ENCODE results near the gene NUP43. TPM values are rescaled to one million over a fixed set of nuclear protein-coding genes. Genes with fewer than 3 reads are reported as not detected.

Gene NUP43
- total and polyA plus RNA-seq, 2 donors (not counting 1 experiment from before 2014, with no cell fraction given), result 12.9 to 75.7 TPM

- Mint-ChIP-seq H3K9me3 (ENCODE audit: insufficient read depth) (peaks cover 3% of the 10 kb centered on the region), H3K4me3 (no peak overlapping the region), H3K27me3 (no peaks in the 10 kb centered on the region), H3K4me1 (peaks cover 11% of the 10 kb centered on the region), H3K27ac (no peak overlapping the region)
- no peaks in the 10 kb centered on the region for H3K27me3 ChIP-seq (replicated peaks in 1 of 4; ENCODE audit: control extremely low read depth in 1 of 4, control insufficient read depth in 3 of 4, insufficient read depth in 4 of 4, low read length in 3 of 4)
- POLR2A ChIA-PET, result no interaction called here
- peaks cover 6 to 9% of the 10 kb centered on the region in 2 donors for H3K4me1 ChIP-seq (ENCODE audit: control insufficient read depth in 2 of 2, insufficient read depth in 2 of 2, low read length in 2 of 2)
- H3K27ac ChIP-seq (ENCODE audit: low read length in 2 of 2), result no peak overlapping the region
- intact Hi-C loops (cut with micrococcal nuclease), result no loop called here
- no peak overlapping the region for H3K9ac ChIP-seq (ENCODE audit: low read length)
- CTCF ChIA-PET, result interaction anchor here (0.7 kb wide), 1 partner anchor 11 kb away, joined by 3 read pairs; no protein-coding TSS in a partner anchor
- peaks cover 55% of the 10 kb centered on the region for H3K79me2 ChIP-seq (ENCODE audit: control insufficient read depth, insufficient read depth, low read length)
- DNase-seq, result no peak
- no peak for TF ChIP-seq EZH2 (IDR thresholded peaks at IDR 0.05; ENCODE audit: borderline replicate concordance, insufficient read depth, low read depth, low read length, poor library complexity, severe bottlenecking)
- TF ChIP-seq, protein P1, sequence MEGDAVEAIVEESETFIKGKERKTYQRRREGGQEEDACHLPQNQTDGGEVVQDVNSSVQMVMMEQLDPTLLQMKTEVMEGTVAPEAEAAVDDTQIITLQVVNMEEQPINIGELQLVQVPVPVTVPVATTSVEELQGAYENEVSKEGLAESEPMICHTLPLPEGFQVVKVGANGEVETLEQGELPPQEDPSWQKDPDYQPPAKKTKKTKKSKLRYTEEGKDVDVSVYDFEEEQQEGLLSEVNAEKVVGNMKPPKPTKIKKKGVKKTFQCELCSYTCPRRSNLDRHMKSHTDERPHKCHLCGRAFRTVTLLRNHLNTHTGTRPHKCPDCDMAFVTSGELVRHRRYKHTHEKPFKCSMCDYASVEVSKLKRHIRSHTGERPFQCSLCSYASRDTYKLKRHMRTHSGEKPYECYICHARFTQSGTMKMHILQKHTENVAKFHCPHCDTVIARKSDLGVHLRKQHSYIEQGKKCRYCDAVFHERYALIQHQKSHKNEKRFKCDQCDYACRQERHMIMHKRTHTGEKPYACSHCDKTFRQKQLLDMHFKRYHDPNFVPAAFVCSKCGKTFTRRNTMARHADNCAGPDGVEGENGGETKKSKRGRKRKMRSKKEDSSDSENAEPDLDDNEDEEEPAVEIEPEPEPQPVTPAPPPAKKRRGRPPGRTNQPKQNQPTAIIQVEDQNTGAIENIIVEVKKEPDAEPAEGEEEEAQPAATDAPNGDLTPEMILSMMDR (IDR thresholded peaks at IDR 0.05), result no peak
- H3K4me3 ChIP-seq (ENCODE audit: control extremely low read depth in 1 of 5, extremely low read depth in 1 of 5, insufficient read depth in 1 of 5, low read depth in 2 of 5, low read length in 4 of 5), result no peak overlapping the region
- peaks cover 5 to 17% of the 10 kb centered on the region in 2 experiments for H3K36me3 ChIP-seq (replicated peaks in 1 of 2; ENCODE audit: control extremely low read depth in 1 of 2, control insufficient read depth in 1 of 2, extremely low read depth in 1 of 2, insufficient read depth in 2 of 2, low read length in 1 of 2)
- no peak overlapping the region for H3K4me2 ChIP-seq (replicated peaks; ENCODE audit: low read depth, low read length, poor library complexity, severe bottlenecking)
- H2AFZ ChIP-seq (ENCODE audit: insufficient read depth, low read depth, low read length, poor library complexity, severe bottlenecking), result no peak overlapping the region
- peaks cover 0 to 9% (median 6%) of the 10 kb centered on the region in 3 donors for H3K9me3 ChIP-seq (ENCODE audit: control extremely low read depth in 1 of 3, control insufficient read depth in 2 of 3, insufficient read depth in 1 of 3, low read length in 2 of 3)
- peaks cover 24% of the 10 kb centered on the region for H4K20me1 ChIP-seq (ENCODE audit: control insufficient read depth, insufficient read depth, low read length, poor library complexity, severe bottlenecking)
- ATAC-seq (ENCODE audit: low read depth), result no peak
- no CpG with 5 or more reads among the region's 3 CpGs for WGBS (ENCODE audit: insufficient coverage)
These were observed 19.9 kb upstream of the NUP43 start for GRCh38 chr6:149766156-149766769.

DNA sequence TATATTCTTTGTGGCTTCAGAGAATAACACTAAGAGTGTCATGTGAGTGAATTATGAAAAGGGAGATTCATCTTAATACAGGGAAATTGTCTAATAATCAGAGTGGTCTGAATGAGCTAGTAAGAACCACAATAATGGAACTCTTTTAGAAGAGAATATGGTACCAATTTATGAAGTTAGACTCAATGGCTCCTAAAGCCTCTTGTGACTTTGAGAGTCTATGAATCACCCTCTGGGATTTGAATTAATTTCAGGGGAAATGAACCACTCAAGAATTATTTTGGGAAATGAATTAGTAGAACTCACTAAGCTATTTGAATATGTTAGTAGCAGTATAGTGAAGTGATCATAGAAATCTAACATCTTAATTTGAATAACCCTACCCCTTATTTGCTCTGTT lies 17.5 kb upstream of the NUP43 start:
- Histone ChIP-seq H3K36me3 (replicated peaks in 1 of 2; ENCODE audit: control extremely low read depth in 1 of 2, control insufficient read depth in 1 of 2, extremely low read depth in 1 of 2, insufficient read depth in 2 of 2, low read length in 1 of 2) (peaks cover 7 to 20% of the 10 kb centered on the region in 2 experiments), H3K9ac (ENCODE audit: low read length) (no peak overlapping the region), H4K20me1 (ENCODE audit: control insufficient read depth, insufficient read depth, low read length, poor library complexity, severe bottlenecking) (peaks cover 12% of the 10 kb centered on the region), H2AFZ (ENCODE audit: insufficient read depth, low read depth, low read length, poor library complexity, severe bottlenecking) (no peak overlapping the region), H3K4me3 (ENCODE audit: control extremely low read depth in 1 of 5, extremely low read depth in 1 of 5, insufficient read depth in 1 of 5, low read depth in 2 of 5, low read length in 4 of 5) (no peak overlapping the region), H3K9me3 (ENCODE audit: control extremely low read depth in 1 of 3, control insufficient read depth in 2 of 3, insufficient read depth in 1 of 3, low read length in 2 of 3) (peaks cover 0 to 9% (median 6%) of the 10 kb centered on the region in 3 donors), H3K27ac (ENCODE audit: low read length in 2 of 2) (no peak overlapping the region), H3K79me2 (ENCODE audit: control insufficient read depth, insufficient read depth, low read length) (peaks cover 60% of the 10 kb centered on the region), H3K4me2 (replicated peaks; ENCODE audit: low read depth, low read length, poor library complexity, severe bottlenecking) (no peak overlapping the region), H3K27me3 (replicated peaks in 1 of 4; ENCODE audit: control extremely low read depth in 1 of 4, control insufficient read depth in 3 of 4, insufficient read depth in 4 of 4, low read length in 3 of 4) (no peaks in the 10 kb centered on the region), H3K4me1 (ENCODE audit: control insufficient read depth in 2 of 2, insufficient read depth in 2 of 2, low read length in 2 of 2) (peaks cover 7 to 10% of the 10 kb centered on the region in 2 donors)
- TF ChIP-seq, protein P1 (IDR thresholded peaks at IDR 0.05), result no peak
- no peak for TF ChIP-seq EZH2 (IDR thresholded peaks at IDR 0.05; ENCODE audit: borderline replicate concordance, insufficient read depth, low read depth, low read length, poor library complexity, severe bottlenecking)
- ATAC-seq (ENCODE audit: low read depth) (no peak), DNase-seq (no peak)
- POLR2A ChIA-PET, result no interaction called here
- peaks cover 3% of the 10 kb centered on the region for H3K9me3 Mint-ChIP-seq (ENCODE audit: insufficient read depth)
- H3K27me3 Mint-ChIP-seq, result no peaks in the 10 kb centered on the region
- no peak overlapping the region for H3K27ac Mint-ChIP-seq
- H3K4me3 Mint-ChIP-seq, result no peak overlapping the region
- intact Hi-C loops (cut with micrococcal nuclease), result no loop called here
- CTCF ChIA-PET, result no interaction called here
- H3K4me1 Mint-ChIP-seq, result peaks cover 22% of the 10 kb centered on the region

Data from B cell (primary cell).